ENCODE measurements around the gene TEX2.
"Not testable (repeated sequence)": the region's sequence is repeated elsewhere in the genome, so short reads cannot be mapped to it uniquely, and the experiment has no call there.

The TEX2 gene

GRCh38 chr17:64221679-64222078 is 41.4 kb downstream of the TEX2 start:
- ATAC-seq (replicated peaks) (no peak), DNase-seq (no peak)
- Mint-ChIP-seq H3K9me3 (no peaks in the 10 kb centered on the region), H3K4me3 (no peak overlapping the region), H3K27ac (no peak overlapping the region), H3K27me3 (no peaks in the 10 kb centered on the region), H3K4me1 (ENCODE audit: low read depth in 2 of 2) (peaks cover 15 to 19% of the 10 kb centered on the region in 2 donors), H3K36me3 (ENCODE audit: insufficient read depth) (no peaks in the 10 kb centered on the region)

GRCh38 chr17:64220604-64221003 is 42.5 kb downstream of the TEX2 start:
- H3K4me1 Mint-ChIP-seq (ENCODE audit: low read depth in 2 of 2): peaks cover 16 to 19% of the 10 kb centered on the region in 2 donors
- DNase-seq; ATAC-seq (replicated peaks); H3K9me3 Mint-ChIP-seq; H3K4me3 Mint-ChIP-seq; H3K27ac Mint-ChIP-seq; H3K36me3 Mint-ChIP-seq (ENCODE audit: insufficient read depth); H3K27me3 Mint-ChIP-seq: not testable (repeated sequence)

- Mint-ChIP-seq H3K4me3 (no peak overlapping the region), H3K36me3 (ENCODE audit: insufficient read depth) (no peaks in the 10 kb centered on the region), H3K4me1 (ENCODE audit: low read depth in 2 of 2) (peaks cover 14% of the 10 kb centered on the region in 2 donors), H3K27me3 (no peaks in the 10 kb centered on the region), H3K9me3 (no peaks in the 10 kb centered on the region), H3K27ac (no peak overlapping the region)
- ATAC-seq (replicated peaks): no peak
- no peak for DNase-seq
These were observed 43.5 kb downstream of the TEX2 start for GRCh38 chr17:64219571-64219970.

GRCh38 chr17:64218066-64218465 is 45.0 kb downstream of the TEX2 start:
- Mint-ChIP-seq H3K36me3 (ENCODE audit: insufficient read depth) (no peaks in the 10 kb centered on the region), H3K27me3 (no peaks in the 10 kb centered on the region), H3K9me3 (no peaks in the 10 kb centered on the region), H3K4me3 (no peak overlapping the region), H3K4me1 (ENCODE audit: low read depth in 2 of 2) (peaks cover 9 to 11% of the 10 kb centered on the region in 2 donors), H3K27ac (peak overlapping the region in 1 of 2 donors; percentile 61)
- DNase-seq (no peak), ATAC-seq (replicated peaks) (peak; percentile 61)

DNA sequence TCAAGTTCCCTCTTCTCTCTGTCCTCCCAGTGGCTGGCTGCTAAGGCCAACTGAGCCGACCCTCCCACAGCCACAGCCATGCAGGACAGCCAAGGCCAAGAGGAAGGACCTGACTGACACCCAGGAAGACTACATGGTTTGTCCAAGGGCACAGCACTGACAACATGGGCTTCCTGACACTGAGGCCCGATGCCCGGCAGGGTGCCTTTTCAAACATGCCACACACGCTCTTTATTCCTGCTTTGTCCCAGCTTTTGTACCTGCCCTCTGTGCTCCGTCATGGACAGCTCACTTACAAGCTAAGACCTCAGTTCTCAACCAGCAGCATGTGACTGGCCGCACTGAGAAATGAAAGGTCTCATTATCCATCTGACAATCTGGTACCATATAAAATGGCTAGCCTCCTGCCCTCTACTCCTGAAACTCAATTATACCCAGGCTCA is 45.8 kb downstream of the TEX2 start:
- DNase-seq (no peak), ATAC-seq (replicated peaks) (no peak)
- Mint-ChIP-seq H3K36me3 (ENCODE audit: insufficient read depth) (peaks cover 3% of the 10 kb centered on the region), H3K9me3 (no peaks in the 10 kb centered on the region), H3K4me3 (no peak overlapping the region), H3K4me1 (ENCODE audit: low read depth in 2 of 2) (peaks cover 9 to 11% of the 10 kb centered on the region in 2 donors), H3K27ac (peak overlapping the region; percentile 49 to 61), H3K27me3 (no peaks in the 10 kb centered on the region)

DNA sequence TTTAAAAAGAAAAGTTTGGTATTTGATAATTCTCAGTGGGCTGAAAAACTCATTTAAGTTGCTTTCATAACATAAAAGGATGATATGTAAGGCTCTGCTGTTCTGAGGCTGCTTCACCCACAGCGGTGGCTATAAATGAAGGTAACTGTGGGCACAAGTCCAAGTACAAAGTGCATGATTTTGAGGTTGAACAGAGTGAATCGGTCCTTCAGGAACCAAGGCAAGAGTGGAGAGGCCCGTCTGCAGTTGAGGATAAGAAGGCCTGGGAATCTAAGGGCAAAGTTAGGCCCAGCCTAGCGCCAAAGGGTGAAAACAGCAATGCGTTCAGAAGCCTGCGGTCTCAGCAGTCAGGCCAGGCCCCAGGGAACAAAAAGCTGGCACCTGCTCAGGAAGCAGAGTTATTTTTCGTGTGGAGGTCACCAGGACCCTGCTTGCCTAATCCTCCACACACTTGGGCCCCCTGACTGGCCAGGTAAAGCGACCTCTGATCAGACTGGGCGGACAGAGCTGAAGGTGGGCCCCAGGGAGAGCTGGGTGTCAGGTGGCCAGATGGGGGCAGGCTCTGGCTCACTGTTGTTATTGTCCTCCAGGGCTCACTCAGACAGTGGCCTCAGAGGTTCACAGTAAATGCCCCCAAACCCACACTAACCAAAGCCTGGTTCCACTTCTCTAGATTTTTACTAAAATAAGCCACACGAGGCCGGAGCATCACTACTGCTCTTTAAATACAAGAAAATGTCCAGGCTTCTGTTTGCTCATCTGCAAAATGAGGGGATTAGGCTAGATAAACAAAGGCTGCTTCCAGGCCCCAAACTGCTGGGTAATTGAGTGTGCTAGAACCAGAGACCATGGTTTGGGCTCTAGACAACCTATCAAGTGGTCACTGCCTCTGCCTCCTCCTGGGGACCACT is 46.5 kb downstream of the TEX2 start:
- H3K9me3 Mint-ChIP-seq: no peaks in the 10 kb centered on the region
- H3K4me1 Mint-ChIP-seq (ENCODE audit: low read depth in 2 of 2): peaks cover 9 to 11% of the 10 kb centered on the region in 2 donors
- H3K36me3 Mint-ChIP-seq (ENCODE audit: insufficient read depth): peaks cover 3% of the 10 kb centered on the region
- peak overlapping the region in 1 of 2 donors; percentile 55 for H3K27ac Mint-ChIP-seq
- no peak for ATAC-seq (replicated peaks)
- no peak for DNase-seq
- no peaks in the 10 kb centered on the region for H3K27me3 Mint-ChIP-seq
- H3K4me3 Mint-ChIP-seq: no peak overlapping the region

DNA sequence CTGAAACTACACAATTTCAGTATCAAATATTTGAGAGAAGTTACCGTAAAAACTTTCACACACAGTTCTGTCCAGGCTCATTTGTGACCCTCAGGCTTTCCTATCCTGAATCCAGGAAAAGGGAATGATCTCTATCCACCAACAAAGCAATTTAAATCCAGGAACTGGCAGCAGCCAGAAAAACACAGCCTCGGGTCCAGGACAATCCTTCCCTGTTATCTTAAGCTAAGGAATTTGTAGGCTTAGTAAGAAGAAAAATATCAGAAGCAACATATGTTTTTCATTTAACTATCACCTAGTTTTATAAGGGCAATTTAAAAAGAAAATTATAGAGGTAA is 47.1 kb downstream of the TEX2 start:
- H3K4me3 Mint-ChIP-seq: no peak overlapping the region
- H3K4me1 Mint-ChIP-seq (ENCODE audit: low read depth in 2 of 2): peaks cover 9 to 11% of the 10 kb centered on the region in 2 donors
- peak overlapping the region in 1 of 2 donors; percentile 55 for H3K27ac Mint-ChIP-seq
- no peak for ATAC-seq (replicated peaks)
- DNase-seq: no peak
- H3K27me3 Mint-ChIP-seq: no peaks in the 10 kb centered on the region
- H3K9me3 Mint-ChIP-seq: no peaks in the 10 kb centered on the region
- H3K36me3 Mint-ChIP-seq (ENCODE audit: insufficient read depth): peaks cover 3% of the 10 kb centered on the region

DNA sequence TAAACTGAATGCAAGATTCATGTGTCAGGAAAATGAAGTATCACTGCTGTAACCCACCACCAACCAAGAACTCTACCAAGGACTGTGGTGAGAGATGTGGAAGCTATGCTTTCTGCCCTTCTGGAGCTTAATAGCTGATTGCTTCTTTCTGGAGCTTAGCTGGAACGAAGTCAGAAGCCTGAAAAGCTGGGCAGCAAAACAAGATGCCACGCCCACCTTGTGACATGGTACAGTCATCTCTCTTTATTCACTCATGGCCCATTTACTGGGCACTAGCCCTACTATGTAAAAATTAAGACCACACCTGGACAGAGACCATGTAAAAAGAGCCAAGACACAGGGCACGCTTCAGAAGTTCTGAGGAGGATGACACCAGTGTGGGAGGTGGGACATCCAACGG is 48.1 kb downstream of the TEX2 start:
- no peak for ATAC-seq (replicated peaks)
- peaks cover 3% of the 10 kb centered on the region for H3K36me3 Mint-ChIP-seq (ENCODE audit: insufficient read depth)
- H3K4me3 Mint-ChIP-seq: no peak overlapping the region
- peak overlapping the region in 1 of 2 donors; percentile 16 for H3K27ac Mint-ChIP-seq
- no peak for DNase-seq
- H3K27me3 Mint-ChIP-seq: no peaks in the 10 kb centered on the region
- no peaks in the 10 kb centered on the region for H3K9me3 Mint-ChIP-seq
- H3K4me1 Mint-ChIP-seq (ENCODE audit: low read depth in 2 of 2): peaks cover 6 to 11% of the 10 kb centered on the region in 2 donors

GRCh38 chr17:64213995-64214811 is 48.9 kb downstream of the TEX2 start:
- Mint-ChIP-seq H3K27ac (no peak overlapping the region), H3K4me3 (no peak overlapping the region), H3K4me1 (ENCODE audit: low read depth in 2 of 2) (peaks cover 7 to 13% of the 10 kb centered on the region in 2 donors), H3K36me3 (ENCODE audit: insufficient read depth) (peaks cover 3% of the 10 kb centered on the region), H3K27me3 (no peaks in the 10 kb centered on the region), H3K9me3 (no peaks in the 10 kb centered on the region)
- ATAC-seq (replicated peaks) (no peak), DNase-seq (no peak)

GRCh38 chr17:64212122-64212521 is 50.9 kb downstream of the TEX2 start:
- Mint-ChIP-seq H3K27me3 (no peaks in the 10 kb centered on the region), H3K9me3 (no peaks in the 10 kb centered on the region), H3K27ac (no peak overlapping the region), H3K4me1 (ENCODE audit: low read depth in 2 of 2) (peaks cover 7 to 9% of the 10 kb centered on the region in 2 donors), H3K4me3 (no peak overlapping the region), H3K36me3 (ENCODE audit: insufficient read depth) (peaks cover 3% of the 10 kb centered on the region)
- ATAC-seq (replicated peaks): no peak
- DNase-seq: no peak

DNA sequence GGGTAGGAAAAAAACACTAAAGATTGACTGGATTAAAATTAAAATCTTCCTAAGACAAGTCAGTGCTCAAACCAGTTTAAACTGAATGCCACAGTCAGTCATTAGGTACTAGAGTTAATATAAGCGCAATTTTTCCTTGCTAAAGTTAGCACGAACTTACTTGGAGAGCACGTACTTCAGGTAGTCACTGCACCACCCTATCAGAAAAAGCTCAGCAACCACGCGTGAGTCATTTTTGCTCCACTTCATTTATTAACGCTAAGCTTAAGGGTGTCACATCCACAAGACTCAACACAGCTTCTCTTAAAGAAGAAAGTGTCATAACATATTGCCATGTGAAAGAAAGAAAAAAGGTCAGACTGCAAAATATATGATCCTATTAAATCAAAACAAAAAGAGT is 53.1 kb downstream of the TEX2 start:
- DNase-seq (no peak), ATAC-seq (replicated peaks) (no peak)
- Mint-ChIP-seq H3K4me1 (ENCODE audit: low read depth in 2 of 2) (peaks cover 3 to 9% of the 10 kb centered on the region in 2 donors), H3K27me3 (no peaks in the 10 kb centered on the region), H3K36me3 (ENCODE audit: insufficient read depth) (peaks cover 3% of the 10 kb centered on the region), H3K9me3 (no peaks in the 10 kb centered on the region), H3K4me3 (no peak overlapping the region), H3K27ac (no peak overlapping the region)

GRCh38 chr17:64209356-64209941 is 53.6 kb downstream of the TEX2 start:
- Mint-ChIP-seq H3K4me3 (no peak overlapping the region), H3K27ac (peak overlapping the region in 1 of 2 donors; percentile 34), H3K9me3 (no peaks in the 10 kb centered on the region), H3K27me3 (no peaks in the 10 kb centered on the region), H3K4me1 (ENCODE audit: low read depth in 2 of 2) (peaks cover 3 to 9% of the 10 kb centered on the region in 2 donors), H3K36me3 (ENCODE audit: insufficient read depth) (peaks cover 3% of the 10 kb centered on the region)
- no peak for ATAC-seq (replicated peaks)
- no peak for DNase-seq

- not testable (repeated sequence) for H3K36me3 Mint-ChIP-seq (ENCODE audit: insufficient read depth); H3K27ac Mint-ChIP-seq
These were observed 54.4 kb downstream of the TEX2 start for GRCh38 chr17:64208656-64209055.

More at GRCh38 chr17:64208656-64209055, 54.4 kb downstream of the TEX2 start:
- ATAC-seq (replicated peaks); H3K9me3 Mint-ChIP-seq; H3K4me1 Mint-ChIP-seq (ENCODE audit: low read depth in 2 of 2); H3K27me3 Mint-ChIP-seq; DNase-seq; H3K4me3 Mint-ChIP-seq: not testable (repeated sequence)

Data from effector memory CD8-positive, alpha-beta T cell (primary cell).